MM.1S (cell line): ENCODE data around the gene DYNLT3.

Source experiments
- EZH2 ChIP-seq: fragments of 300-600 bp; sonication (generic); optimal IDR thresholded peaks from 2 replicates; pipeline ENCODE3; 2017; ENCODE audit warnings: low read depth, mild to moderate bottlenecking, antibody characterized with exemption, low read length, mixed read lengths
- TF ChIP-seq, protein P1 (sequence below): fragments of 300-600 bp; sonication (generic); IDR thresholded peaks from 2 replicates; pipeline ENCODE4 v1.5.1; 2016; ENCODE audit warnings: antibody characterized with exemption, low read length, mixed read lengths

DNA sequence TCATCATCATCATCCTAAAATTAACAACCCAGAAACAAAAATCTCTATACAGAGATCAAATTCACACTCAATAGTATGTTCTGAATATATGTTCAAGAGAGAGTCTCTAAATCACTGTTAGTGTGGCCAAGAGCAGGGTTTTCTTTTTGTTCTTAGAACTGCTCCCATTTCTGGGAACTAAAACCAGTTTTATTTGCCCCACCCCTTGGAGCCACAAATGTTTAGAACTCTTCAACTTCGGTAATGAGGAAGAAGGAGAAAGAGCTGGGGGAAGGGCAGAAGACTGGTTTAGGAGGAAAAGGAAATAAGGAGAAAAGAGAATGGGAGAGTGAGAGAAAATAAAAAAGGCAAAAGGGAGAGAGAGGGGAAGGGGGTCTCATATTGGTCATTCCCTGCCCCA, 35.3 kb downstream of the DYNLT3 start:
- TF ChIP-seq, protein P1, sequence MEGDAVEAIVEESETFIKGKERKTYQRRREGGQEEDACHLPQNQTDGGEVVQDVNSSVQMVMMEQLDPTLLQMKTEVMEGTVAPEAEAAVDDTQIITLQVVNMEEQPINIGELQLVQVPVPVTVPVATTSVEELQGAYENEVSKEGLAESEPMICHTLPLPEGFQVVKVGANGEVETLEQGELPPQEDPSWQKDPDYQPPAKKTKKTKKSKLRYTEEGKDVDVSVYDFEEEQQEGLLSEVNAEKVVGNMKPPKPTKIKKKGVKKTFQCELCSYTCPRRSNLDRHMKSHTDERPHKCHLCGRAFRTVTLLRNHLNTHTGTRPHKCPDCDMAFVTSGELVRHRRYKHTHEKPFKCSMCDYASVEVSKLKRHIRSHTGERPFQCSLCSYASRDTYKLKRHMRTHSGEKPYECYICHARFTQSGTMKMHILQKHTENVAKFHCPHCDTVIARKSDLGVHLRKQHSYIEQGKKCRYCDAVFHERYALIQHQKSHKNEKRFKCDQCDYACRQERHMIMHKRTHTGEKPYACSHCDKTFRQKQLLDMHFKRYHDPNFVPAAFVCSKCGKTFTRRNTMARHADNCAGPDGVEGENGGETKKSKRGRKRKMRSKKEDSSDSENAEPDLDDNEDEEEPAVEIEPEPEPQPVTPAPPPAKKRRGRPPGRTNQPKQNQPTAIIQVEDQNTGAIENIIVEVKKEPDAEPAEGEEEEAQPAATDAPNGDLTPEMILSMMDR = no peak
- no peak for TF ChIP-seq EZH2
